GM23338 (cell line): ENCODE measurements around the gene CAPZA1. TPM values are rescaled to one million over a fixed set of nuclear protein-coding genes. Genes with fewer than 3 reads are reported as not detected.

Source experiments
- ATAC-seq: fragments of 200-7000 bp; cut with Tn5 transposase; 3 replicates; pipeline ENCODE4 v1.9.1; 2020
- DNase-seq: peaks from one replicate; pipeline ENCODE4 v3.0.0-alpha.2; 2015; ENCODE audit warnings: low spot score
- H2AFZ ChIP-seq: fragments of 200-600 bp; sonication (generic); 2 replicates; pipeline ENCODE4 v1.8.0; 2016; ENCODE audit warnings: antibody characterized with exemption, mild to moderate bottlenecking, moderate library complexity
- H3F3A ChIP-seq: fragments of 200-600 bp; sonication (generic); replicated peaks from 2 replicates; pipeline ENCODE4 v1.8.0; 2017; ENCODE audit warnings: antibody characterized with exemption, mixed run types, low read depth
- H3K27ac ChIP-seq: fragments of 200-600 bp; sonication (generic); 2 replicates; pipeline ENCODE4 v1.6.1; 2016; ENCODE audit warnings: low read depth
- H3K27me3 ChIP-seq: fragments of 200-600 bp; sonication (generic); 2 replicates; pipeline ENCODE4 v1.8.0; 2016; ENCODE audit warnings: mild to moderate bottlenecking, mixed run types, moderate library complexity; ENCODE audit not compliant: insufficient read depth
- H3K36me3 ChIP-seq: fragments of 200-600 bp; sonication (generic); 2 replicates; pipeline ENCODE4 v1.8.0; 2016; ENCODE audit warnings: mild to moderate bottlenecking; ENCODE audit not compliant: insufficient read depth
- H3K4me1 ChIP-seq: fragments of 200-600 bp; sonication (generic); 2 replicates; pipeline ENCODE4 v1.8.0; 2016; ENCODE audit warnings: mild to moderate bottlenecking, moderate library complexity; ENCODE audit not compliant: insufficient read depth
- H3K4me2 ChIP-seq: fragments of 200-600 bp; sonication (generic); 2 replicates; pipeline ENCODE4 v1.7.1; 2017; ENCODE audit warnings: mixed run types
- H3K4me3 ChIP-seq: fragments of 200-600 bp; sonication (generic); 2 replicates; pipeline ENCODE4 v1.6.1; 2016; ENCODE audit warnings: mixed run types
- H3K79me2 ChIP-seq: fragments of 200-600 bp; sonication (generic); replicated peaks from 2 replicates; pipeline ENCODE4 v1.8.0; 2017; ENCODE audit warnings: mild to moderate bottlenecking; ENCODE audit not compliant: insufficient read depth
- H3K9me2 ChIP-seq: fragments of 200-600 bp; sonication (generic); 2 replicates; pipeline ENCODE4 v1.8.0; 2017; ENCODE audit not compliant: insufficient read depth
- H4K20me1 ChIP-seq: fragments of 200-600 bp; sonication (generic); replicated peaks from 2 replicates; pipeline ENCODE4 v1.8.0; 2017; ENCODE audit warnings: mild to moderate bottlenecking; ENCODE audit not compliant: insufficient read depth
- H3K27ac Mint-ChIP-seq: 2 replicates; pipeline ENCODE4 v1.8.0; 2020; ENCODE audit warnings: inconsistent platforms, mild to moderate bottlenecking, moderate library complexity, mixed read lengths
- H3K27me3 Mint-ChIP-seq: 3 replicates; pipeline ENCODE4 v1.8.0; 2022; ENCODE audit warnings: low read depth, mild to moderate bottlenecking, moderate library complexity, mixed read lengths, inconsistent platforms; ENCODE audit not compliant: insufficient read depth, poor library complexity
- H3K36me3 Mint-ChIP-seq: 3 replicates; pipeline ENCODE4 v1.8.0; 2021; ENCODE audit warnings: low read depth, mild to moderate bottlenecking, inconsistent platforms, moderate library complexity, mixed read lengths
- H3K4me1 Mint-ChIP-seq: 3 replicates; pipeline ENCODE4 v1.8.0; 2020; ENCODE audit warnings: mild to moderate bottlenecking, inconsistent platforms, mixed read lengths
- H3K4me3 Mint-ChIP-seq: 3 replicates; pipeline ENCODE4 v1.8.0; 2021; ENCODE audit warnings: moderate library complexity, mild to moderate bottlenecking, inconsistent platforms, mixed read lengths
- H3K9me3 Mint-ChIP-seq: 3 replicates; pipeline ENCODE4 v1.8.0; 2020; ENCODE audit warnings: moderate library complexity, mild to moderate bottlenecking, inconsistent platforms, mixed read lengths
- CREB1 ChIP-seq: fragments of 250-450 bp; sonication (Bioruptor Pico); IDR thresholded peaks from 2 replicates; pipeline ENCODE4 v1.5.0; 2020; ENCODE audit warnings: low read depth, mild to moderate bottlenecking, moderate library complexity
- CTCF ChIP-seq, 2 experiments: fragments of 200-600 bp in 1 of 2; sonication (generic) in 1 of 2; conservative IDR thresholded peaks; 2 replicates each; pipeline versions ENCODE4 v1.5.1 to v1.6.1; 2016 to 2017; ENCODE audit warnings: antibody characterized with exemption in 2 of 2, low read depth in 2 of 2, mild to moderate bottlenecking in 2 of 2, moderate library complexity in 1 of 2
- ETS1 ChIP-seq: IDR thresholded peaks from 2 replicates; pipeline ENCODE4 v1.6.1; 2016; ENCODE audit warnings: antibody characterized with exemption
- EZH2 ChIP-seq: fragments of 200-600 bp; sonication (generic); IDR thresholded peaks from one replicate; pipeline ENCODE4 v1.8.0; 2017; ENCODE audit warnings: antibody characterized with exemption, mild to moderate bottlenecking, low read depth; ENCODE audit not compliant: unreplicated experiment
- EZH2phosphoT487 ChIP-seq: fragments of 200-600 bp; sonication (generic); IDR thresholded peaks from one replicate; pipeline ENCODE4 v1.8.1; 2018; ENCODE audit warnings: antibody characterized with exemption; ENCODE audit not compliant: unreplicated experiment
- JUNB ChIP-seq: IDR thresholded peaks from one replicate; pipeline ENCODE4 v1.6.1; 2016; ENCODE audit warnings: antibody characterized with exemption; ENCODE audit not compliant: unreplicated experiment
- NANOG ChIP-seq: IDR thresholded peaks from 2 replicates; pipeline ENCODE4 v1.6.1; 2016; ENCODE audit warnings: antibody characterized with exemption, borderline replicate concordance
- POLR2AphosphoS5 ChIP-seq: IDR thresholded peaks from 2 replicates; pipeline ENCODE4 v1.6.1; 2016; ENCODE audit warnings: antibody characterized with exemption, low read depth
- REST ChIP-seq: IDR thresholded peaks from one replicate; pipeline ENCODE4 v1.6.1; 2018; ENCODE audit warnings: antibody characterized with exemption; ENCODE audit not compliant: unreplicated experiment
- STAT1 ChIP-seq: IDR thresholded peaks from one replicate; pipeline ENCODE4 v1.6.1; 2016; ENCODE audit warnings: antibody characterized with exemption; ENCODE audit not compliant: unreplicated experiment
- ZNF114 ChIP-seq: fragments of 250-450 bp; sonication (Bioruptor Pico); IDR thresholded peaks from 2 replicates; pipeline ENCODE4 v1.5.0; 2020; ENCODE audit warnings: mild to moderate bottlenecking, moderate library complexity
- ZNF331 ChIP-seq: fragments of 250-450 bp; sonication (Bioruptor Pico); IDR thresholded peaks from 2 replicates; pipeline ENCODE4 v1.5.0; 2020; ENCODE audit warnings: low read depth, mild to moderate bottlenecking, moderate library complexity
- ZNF462 ChIP-seq: fragments of 250-450 bp; sonication (Bioruptor Pico); IDR thresholded peaks from 2 replicates; pipeline ENCODE4 v1.5.0; 2020; ENCODE audit warnings: mild to moderate bottlenecking, moderate library complexity
- polyA plus RNA-seq: library from polyadenylated mRNA; unstranded; fragments of >200 nt; fragmentation: Nextera tagmentation; extraction: Ambion mirVana; gene quantifications from 2 replicates; pipeline ENCODE4 v1.2.1, GENCODE V29; 2016
- total RNA-seq: library from RNA; depleted of rRNA; stranded (reverse); fragments of >200 nt; shearing (Covaris generic); gene quantifications from 2 replicates; pipeline ENCODE4 v1.2.3, GENCODE V29; 2014

The CAPZA1 gene
- total and polyA plus RNA-seq, 2 experiments from 2014 or later, result 147 to 182 TPM

- H4K20me1 ChIP-seq, result peaks cover 25% of the 10 kb centered on the region
- peaks cover 69% of the 10 kb centered on the region for H3K4me1 Mint-ChIP-seq
- peaks cover 39% of the 10 kb centered on the region for H3K27me3 Mint-ChIP-seq
- TF ChIP-seq STAT1 (no peak), ETS1 (no peak), ZNF114 (CRISPR knock-in tag) (no peak), EZH2phosphoT487 (no peak), JUNB (no peak), ZNF462 (no peak), POLR2AphosphoS5 (no peak), CTCF (conservative IDR thresholded peaks at IDR 0.05; ENCODE audit: low read depth in 2 of 2) (no peak), CREB1 (CRISPR knock-in tag) (no peak), ZNF331 (no peak), EZH2 (no peak), NANOG (no peak), REST (no peak)
- peaks cover 9% of the 10 kb centered on the region; the same call in 1 of the 2 replicates for H3K79me2 ChIP-seq
- H3K9me2 ChIP-seq, result no peaks in the 10 kb centered on the region
- peaks cover 29% of the 10 kb centered on the region for H3K27me3 ChIP-seq
- H3K4me2 ChIP-seq, result peak overlapping the region; percentile 69
- ATAC-seq (no peak), DNase-seq (no peak)
- H3K36me3 Mint-ChIP-seq, result peaks cover 69% of the 10 kb centered on the region
- no peak overlapping the region for H3K27ac ChIP-seq
- peaks cover 54% of the 10 kb centered on the region for H3K4me1 ChIP-seq
- H3K4me3 Mint-ChIP-seq, result peak overlapping the region; percentile 11; the same call in 1 of the 3 replicates
- peaks cover 4% of the 10 kb centered on the region; the same call in 1 of the 2 replicates for H3K36me3 ChIP-seq
- H3K4me3 ChIP-seq, result no peak overlapping the region
- no peak overlapping the region for H3K27ac Mint-ChIP-seq
- H3K9me3 Mint-ChIP-seq, result no peaks in the 10 kb centered on the region
- no peak overlapping the region for H2AFZ ChIP-seq
- H3F3A ChIP-seq, result 0 out of 2 replicates have a peak, but pooled peaks cover 3% of the 10 kb centered on the region
These were observed 80.0 kb downstream of the CAPZA1 start for GRCh38 chr1:112699425-112700144.
